Measurements from ENCODE around the gene SP140.
"Not testable (repeated sequence)": the region's sequence is repeated elsewhere in the genome, so short reads cannot be mapped to it uniquely, and the experiment has no call there.

SP140 gene

GRCh38 chr2:230295192-230295591, 69.7 kb downstream of the SP140 start:
- no peak for DNase-seq

DNA sequence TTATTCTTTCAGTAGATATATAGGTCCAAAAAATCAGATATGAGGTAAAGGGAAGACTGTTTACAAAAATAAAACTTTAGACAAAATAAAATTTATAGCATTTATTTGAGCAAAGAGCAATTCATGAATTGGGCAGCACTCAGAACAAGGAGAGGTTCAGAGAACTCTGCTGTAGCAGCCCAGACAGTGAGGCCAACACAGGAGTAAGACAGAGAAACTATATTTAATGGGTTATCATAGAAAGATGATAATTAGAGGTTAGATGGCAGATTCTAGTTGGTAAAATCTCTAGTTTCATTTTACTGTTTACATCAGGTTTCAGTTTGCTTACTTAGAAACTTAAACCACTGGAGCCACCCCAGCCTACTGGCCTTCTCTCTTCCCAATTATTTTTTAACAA, 71.4 kb downstream of the SP140 start:
- peak in 1 of 5 experiments; percentile 39 for DNase-seq

GRCh38 chr2:230299618-230300017, 74.1 kb downstream of the SP140 start:
- DNase-seq, result no peak

DNA sequence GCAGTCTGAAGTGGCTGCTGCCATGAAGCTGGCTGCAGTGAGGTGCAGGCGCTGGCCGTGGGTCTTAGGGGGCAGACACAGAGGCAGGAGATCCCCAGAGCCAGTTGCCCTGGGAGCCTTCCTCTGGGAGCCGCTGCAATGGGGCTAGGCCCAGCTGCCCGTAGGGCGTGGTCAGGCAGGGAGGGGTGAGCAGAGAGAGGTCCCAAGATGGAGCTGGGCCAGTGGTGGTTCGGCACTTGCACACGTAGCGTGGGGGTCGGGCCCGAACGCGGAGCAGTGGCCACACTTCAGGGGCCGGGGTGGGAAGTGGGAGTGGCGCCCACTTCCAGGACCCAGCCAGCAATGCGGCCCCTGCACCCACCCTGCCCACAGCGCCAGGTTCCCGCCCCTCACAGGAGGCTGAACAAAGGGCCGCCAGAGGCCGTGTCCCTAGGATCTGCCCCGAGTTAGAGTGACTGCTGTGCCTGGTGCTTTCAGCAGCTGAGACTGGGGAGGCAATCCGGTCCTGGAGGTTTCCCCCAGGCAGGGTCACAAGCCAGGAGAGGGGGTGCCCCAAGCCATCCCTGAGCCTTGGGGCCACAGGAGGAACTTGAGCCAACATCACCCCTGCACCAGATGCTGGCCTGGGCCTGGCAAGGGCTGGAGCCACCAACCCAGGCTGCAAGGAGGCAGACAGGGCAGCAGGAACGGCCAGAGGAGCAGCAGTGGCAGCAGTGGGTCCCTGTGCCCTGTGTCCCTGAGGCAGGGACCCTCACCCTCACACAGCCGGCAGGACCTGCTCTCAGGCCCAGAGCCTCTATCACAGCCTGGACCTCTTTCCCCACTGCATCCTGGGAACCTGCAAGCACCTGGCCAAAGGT, 80.1 kb downstream of the SP140 start:
- no peak for DNase-seq

DNA sequence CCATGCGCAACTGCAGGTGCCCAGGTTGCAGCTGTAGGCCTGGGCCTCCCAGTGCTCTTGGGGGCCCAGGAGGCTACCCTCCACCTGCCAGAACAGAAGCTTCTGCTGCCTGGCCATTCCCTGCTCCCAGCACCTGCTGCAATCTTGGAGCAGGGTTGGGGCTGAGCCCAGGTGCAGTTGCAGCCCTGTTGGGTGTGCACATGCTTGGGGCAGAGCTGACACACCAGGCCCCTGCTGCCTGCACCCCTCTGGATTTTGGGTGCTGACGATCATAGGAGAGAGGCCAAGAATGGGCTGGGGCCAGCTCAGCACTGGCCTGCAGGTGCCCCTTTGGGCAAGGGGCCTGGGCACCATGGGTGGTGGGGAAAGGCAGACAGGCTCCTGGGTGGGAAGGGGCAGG, 80.9 kb downstream of the SP140 start:
- no peak for DNase-seq

GRCh38 chr2:230307485-230307884, 81.9 kb downstream of the SP140 start:
- no peak for DNase-seq

DNA sequence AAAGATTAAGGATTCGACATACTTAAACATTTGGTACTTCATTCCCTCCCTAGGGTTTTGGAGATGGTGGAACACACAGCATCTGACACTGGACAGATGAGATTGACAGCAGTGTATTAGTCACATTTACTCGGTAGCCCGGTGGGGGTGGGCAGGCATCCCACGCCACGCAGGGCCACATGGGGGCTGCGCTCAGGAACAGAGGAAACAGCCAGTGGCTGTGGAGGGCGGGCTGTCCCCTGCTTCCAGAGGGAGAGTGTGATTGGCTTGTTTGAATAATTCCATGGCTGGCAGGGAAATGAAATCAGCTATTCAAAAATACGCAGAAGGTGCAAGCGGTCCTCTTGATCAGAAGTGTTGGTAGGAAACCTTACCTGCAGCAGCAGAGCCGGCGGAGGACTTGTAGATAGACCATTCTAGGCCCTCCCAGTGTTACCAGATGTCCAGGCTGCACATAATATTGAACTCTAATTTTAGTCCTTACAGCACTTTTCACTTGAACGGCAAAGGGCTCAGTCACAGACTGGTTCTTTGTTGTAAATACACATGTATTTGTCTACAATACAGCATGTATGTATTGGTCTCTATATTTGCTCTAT, 83.0 kb downstream of the SP140 start:
- DNase-seq, result no peak

- not testable (repeated sequence) for DNase-seq
Observed at GRCh38 chr2:230310792-230311191, 85.3 kb downstream of the SP140 start.

DNA sequence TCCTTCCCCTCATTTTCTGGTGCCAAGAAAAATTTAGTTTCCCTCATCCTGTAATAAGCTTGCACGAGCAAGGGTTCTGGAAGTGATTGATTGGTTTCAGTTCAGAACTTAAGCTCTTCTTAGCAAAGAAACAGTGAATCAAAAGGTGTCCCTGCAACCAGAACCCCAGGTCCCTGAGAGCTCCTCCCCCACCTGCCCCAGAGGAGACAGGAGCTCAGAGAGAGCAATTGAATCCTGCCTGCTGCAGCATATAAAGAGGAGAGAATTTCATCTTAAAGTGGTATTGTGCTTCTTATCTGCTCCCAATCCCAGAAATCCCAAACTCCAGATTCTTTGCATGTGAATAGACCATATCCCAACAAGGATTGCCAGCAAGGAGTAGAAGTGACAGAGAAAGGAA, 86.1 kb downstream of the SP140 start:
- DNase-seq, result not testable (repeated sequence)

DNA sequence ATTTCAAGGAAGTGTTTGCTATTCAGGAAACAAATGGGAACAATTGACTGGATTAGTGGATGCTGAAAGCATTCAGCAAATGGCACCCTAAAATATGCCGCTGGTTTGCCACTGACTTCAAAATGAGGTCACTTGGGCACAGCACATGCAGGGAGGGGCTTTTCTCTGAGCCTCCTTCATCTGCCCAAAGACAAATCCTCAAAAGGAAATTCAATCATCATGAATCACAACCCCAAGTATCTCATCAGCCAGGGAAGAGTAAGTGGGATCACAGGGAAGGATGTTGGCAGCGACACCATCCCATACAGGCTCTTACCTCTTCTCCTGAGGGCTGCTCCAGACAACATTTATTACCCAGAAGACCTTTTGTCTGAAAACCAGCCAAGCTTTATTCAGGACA, 87.1 kb downstream of the SP140 start:
- no peak for DNase-seq

DNA sequence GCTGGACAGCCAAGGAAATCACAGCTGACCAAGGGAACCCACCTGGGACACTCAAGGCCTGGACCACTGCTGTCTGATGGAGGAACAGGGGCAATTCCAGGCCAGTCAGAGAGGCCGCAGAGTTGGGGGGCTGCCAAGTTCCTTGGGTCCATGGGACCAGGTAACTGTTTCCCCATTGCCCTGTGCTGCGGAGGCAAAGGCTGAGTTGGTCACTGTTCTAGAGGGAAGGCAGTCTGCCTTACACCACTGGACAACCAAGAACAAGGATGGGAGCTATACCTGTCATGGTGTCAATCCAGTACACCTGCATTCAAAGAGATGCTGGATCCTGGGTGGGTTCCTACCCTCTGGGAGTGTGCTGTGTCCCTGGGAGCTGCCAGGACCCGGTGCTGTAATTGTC, 91.8 kb downstream of the SP140 start:
- no peak for DNase-seq

DNA sequence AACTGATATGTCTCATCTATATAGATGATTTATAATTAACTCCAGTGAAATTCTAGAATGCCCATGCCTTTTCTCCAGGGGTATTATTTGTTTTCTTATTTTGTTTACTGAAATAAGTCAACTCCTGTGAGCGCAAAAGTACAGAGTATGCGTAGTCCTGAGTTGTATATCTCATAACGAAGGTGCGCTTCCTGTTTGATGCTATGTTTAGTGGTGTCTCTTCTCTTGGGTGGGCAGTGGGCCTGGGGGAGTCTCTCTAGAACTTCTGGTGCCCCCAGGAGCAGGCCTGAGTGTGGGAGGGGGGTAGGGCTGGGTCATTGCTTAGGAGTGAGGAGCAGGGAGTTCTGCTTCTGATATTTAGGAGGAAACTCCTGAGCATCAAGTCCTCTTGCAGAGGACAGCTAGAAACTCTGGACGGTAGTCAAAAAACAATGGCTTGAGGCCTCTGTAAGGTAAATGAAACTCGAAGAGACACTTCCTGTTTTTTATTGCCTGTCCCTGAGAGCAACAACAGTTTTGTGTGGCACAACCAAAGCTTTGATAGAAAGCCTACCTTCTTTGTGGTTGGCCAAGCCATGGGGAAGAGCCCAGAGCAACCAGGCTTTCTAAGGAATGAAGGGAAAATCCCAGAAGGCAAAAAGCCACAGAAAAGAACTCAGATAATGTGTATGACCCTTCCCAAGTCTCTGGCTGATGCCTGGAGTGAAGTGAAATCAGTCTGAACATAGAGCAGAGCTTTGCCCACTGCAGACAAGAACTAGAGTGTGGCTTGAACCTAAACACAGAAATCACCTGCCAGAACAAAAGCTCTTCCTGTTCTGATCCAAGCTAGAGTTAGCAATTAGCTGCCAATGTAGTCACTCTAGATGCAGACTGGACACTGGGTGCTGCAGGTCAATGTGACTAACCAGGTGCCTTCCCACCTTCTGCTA, 92.9 kb downstream of the SP140 start:
- DNase-seq, result peak in 2 of 5 experiments; percentile 6 to 58

GRCh38 chr2:230319211-230319862, 93.8 kb downstream of the SP140 start:
- peak in 3 of 5 experiments; percentile 44 to 98 (median 84) for DNase-seq

- DNase-seq, result no peak
Observed at GRCh38 chr2:230321031-230321430, 95.5 kb downstream of the SP140 start.

DNA sequence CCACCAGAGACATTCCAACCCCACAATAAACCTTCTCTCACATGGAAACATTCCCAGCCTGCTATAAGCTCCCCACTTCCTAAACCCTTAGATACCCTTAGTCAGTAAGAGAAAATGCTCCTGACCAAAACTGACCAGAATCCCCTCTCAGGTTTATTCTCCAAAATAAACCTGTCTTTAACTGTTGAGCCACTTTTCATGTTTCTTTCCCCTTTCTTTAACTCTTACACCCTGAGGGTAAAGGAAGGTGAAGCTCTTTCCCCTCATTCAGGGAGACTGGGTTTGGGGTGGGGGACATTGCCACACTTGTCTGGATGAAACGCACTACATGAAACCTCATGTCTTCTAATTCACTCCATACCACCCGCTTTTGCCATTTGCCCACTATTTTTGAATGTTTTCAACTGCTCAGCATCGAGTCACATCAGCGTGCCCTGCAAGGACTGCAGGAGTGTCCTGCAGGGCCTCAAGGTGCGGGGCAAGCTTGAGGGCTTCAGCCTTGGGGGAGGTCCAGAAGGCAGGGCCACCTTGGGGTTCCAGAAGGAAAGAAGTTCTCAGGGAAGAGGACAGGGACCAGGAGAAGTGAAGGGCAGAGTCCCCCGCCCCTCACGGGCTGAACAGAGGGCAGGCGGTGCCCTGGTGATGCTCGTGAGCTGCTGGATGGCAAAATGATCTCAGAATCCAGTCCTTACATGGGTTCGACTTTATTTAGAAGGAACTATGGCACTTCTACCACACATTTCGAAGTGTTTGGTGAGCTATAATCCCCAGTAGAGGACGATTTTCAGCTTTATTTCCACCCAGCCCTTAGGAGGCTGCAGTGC, 97.2 kb downstream of the SP140 start:
- DNase-seq, result no peak

- DNase-seq, result no peak
Observed at GRCh38 chr2:230323385-230324106, 98.0 kb downstream of the SP140 start.

- no peak for DNase-seq
Observed at GRCh38 chr2:230324503-230324902, 99.0 kb downstream of the SP140 start.

GRCh38 chr2:230325316-230326243, 100.0 kb downstream of the SP140 start:
- no peak for DNase-seq
